T-helper 2 cell treated with Interferon-gamma antibody and Interleukin-4, amounts not matched to agents 5 μg/mL and 100 μg/mL, for 36 hours (primary cell): ENCODE data around the gene MXI1.

ENCODE experiments used
- DNase-seq: peaks from one replicate; pipeline ENCODE4 v3.0.0; 2021; ENCODE audit warnings: low spot score
- H3K27ac Mint-ChIP-seq: one replicate; pipeline ENCODE4 v1.8.0; 2021; ENCODE audit warnings: mild to moderate bottlenecking, mixed read lengths
- H3K27me3 Mint-ChIP-seq: one replicate; pipeline ENCODE4 v1.8.0; 2021; ENCODE audit warnings: low read depth, mixed read lengths
- H3K36me3 Mint-ChIP-seq: one replicate; pipeline ENCODE4 v1.8.0; 2021; ENCODE audit warnings: low read depth, mixed read lengths
- H3K4me1 Mint-ChIP-seq: one replicate; pipeline ENCODE4 v1.8.0; 2021; ENCODE audit warnings: low read depth, mixed read lengths
- H3K4me3 Mint-ChIP-seq: one replicate; pipeline ENCODE4 v1.8.0; 2022; ENCODE audit warnings: mild to moderate bottlenecking, moderate library complexity, mixed read lengths
- H3K9me3 Mint-ChIP-seq: one replicate; pipeline ENCODE4 v1.8.0; 2021; ENCODE audit warnings: mixed read lengths

MXI1 gene

GRCh38 chr10:110274072-110274627 lies 66.7 kb downstream of the MXI1 start:
- Mint-ChIP-seq H3K4me3 (no peak overlapping the region), H3K27me3 (peaks cover 62% of the 10 kb centered on the region), H3K27ac (no peak overlapping the region), H3K4me1 (peaks cover 16% of the 10 kb centered on the region), H3K36me3 (peaks cover 2% of the 10 kb centered on the region), H3K9me3 (no peaks in the 10 kb centered on the region)
- no peak for DNase-seq

DNA sequence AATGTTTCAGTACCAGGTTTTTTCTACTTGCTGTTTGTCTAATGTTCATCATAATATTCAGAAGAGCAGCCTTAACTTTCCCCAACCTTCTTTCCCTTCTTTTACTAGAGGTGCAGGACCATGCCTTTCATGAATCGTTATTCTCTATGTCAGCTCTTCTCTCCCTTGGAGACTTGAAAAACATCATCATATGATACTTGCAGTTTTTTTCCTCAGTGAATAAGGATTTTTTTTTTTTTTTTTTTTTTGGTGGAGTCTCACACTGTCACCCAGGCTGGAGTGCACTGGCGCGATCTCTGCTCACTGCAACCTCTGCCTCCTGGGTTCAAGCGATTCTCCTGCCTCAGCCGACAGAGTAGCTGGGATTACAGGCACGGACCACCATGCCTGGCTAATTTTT lies 67.2 kb downstream of the MXI1 start:
- Mint-ChIP-seq H3K27me3 (peaks cover 57% of the 10 kb centered on the region), H3K9me3 (no peaks in the 10 kb centered on the region), H3K4me1 (peaks cover 15% of the 10 kb centered on the region), H3K4me3 (no peak overlapping the region), H3K27ac (no peak overlapping the region), H3K36me3 (peaks cover 5% of the 10 kb centered on the region)
- DNase-seq, result no peak

- no peak overlapping the region for H3K27ac Mint-ChIP-seq
- DNase-seq, result no peak
- peaks cover 56% of the 10 kb centered on the region for H3K27me3 Mint-ChIP-seq
- H3K4me1 Mint-ChIP-seq, result peaks cover 14% of the 10 kb centered on the region
- no peaks in the 10 kb centered on the region for H3K9me3 Mint-ChIP-seq
- peaks cover 5% of the 10 kb centered on the region for H3K36me3 Mint-ChIP-seq
- H3K4me3 Mint-ChIP-seq, result no peak overlapping the region
These were observed 67.8 kb downstream of the MXI1 start for GRCh38 chr10:110275128-110275729.

- H3K4me3 Mint-ChIP-seq, result no peak overlapping the region
- H3K27ac Mint-ChIP-seq, result no peak overlapping the region
- peaks cover 6% of the 10 kb centered on the region for H3K36me3 Mint-ChIP-seq
- peaks cover 48% of the 10 kb centered on the region for H3K27me3 Mint-ChIP-seq
- no peaks in the 10 kb centered on the region for H3K9me3 Mint-ChIP-seq
- no peak for DNase-seq
- H3K4me1 Mint-ChIP-seq, result peaks cover 13% of the 10 kb centered on the region
These were observed 69.2 kb downstream of the MXI1 start for GRCh38 chr10:110276603-110277002.

DNA sequence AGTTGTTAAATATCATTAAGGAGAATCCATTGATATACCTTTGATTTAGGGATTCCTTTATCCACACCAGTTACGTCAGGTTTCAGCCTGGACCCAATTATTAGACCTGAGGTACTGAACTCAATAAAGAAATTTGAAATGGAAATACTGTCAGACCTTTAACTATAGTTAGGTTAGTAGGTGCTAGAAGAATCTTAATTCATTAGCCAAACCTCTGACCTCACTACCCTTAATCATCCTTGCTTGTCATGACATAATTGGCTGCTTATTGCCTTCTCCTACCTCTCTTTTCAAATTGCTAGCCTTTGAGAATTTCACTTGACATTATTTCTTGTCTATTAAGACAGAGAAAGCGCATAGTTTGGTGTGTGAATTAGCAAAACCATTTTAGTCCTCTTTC lies 70.2 kb downstream of the MXI1 start:
- no peak for DNase-seq
- peaks cover 6% of the 10 kb centered on the region for H3K36me3 Mint-ChIP-seq
- no peak overlapping the region for H3K27ac Mint-ChIP-seq
- peaks cover 13% of the 10 kb centered on the region for H3K4me1 Mint-ChIP-seq
- H3K9me3 Mint-ChIP-seq, result no peaks in the 10 kb centered on the region
- no peak overlapping the region for H3K4me3 Mint-ChIP-seq
- peaks cover 43% of the 10 kb centered on the region for H3K27me3 Mint-ChIP-seq

DNA sequence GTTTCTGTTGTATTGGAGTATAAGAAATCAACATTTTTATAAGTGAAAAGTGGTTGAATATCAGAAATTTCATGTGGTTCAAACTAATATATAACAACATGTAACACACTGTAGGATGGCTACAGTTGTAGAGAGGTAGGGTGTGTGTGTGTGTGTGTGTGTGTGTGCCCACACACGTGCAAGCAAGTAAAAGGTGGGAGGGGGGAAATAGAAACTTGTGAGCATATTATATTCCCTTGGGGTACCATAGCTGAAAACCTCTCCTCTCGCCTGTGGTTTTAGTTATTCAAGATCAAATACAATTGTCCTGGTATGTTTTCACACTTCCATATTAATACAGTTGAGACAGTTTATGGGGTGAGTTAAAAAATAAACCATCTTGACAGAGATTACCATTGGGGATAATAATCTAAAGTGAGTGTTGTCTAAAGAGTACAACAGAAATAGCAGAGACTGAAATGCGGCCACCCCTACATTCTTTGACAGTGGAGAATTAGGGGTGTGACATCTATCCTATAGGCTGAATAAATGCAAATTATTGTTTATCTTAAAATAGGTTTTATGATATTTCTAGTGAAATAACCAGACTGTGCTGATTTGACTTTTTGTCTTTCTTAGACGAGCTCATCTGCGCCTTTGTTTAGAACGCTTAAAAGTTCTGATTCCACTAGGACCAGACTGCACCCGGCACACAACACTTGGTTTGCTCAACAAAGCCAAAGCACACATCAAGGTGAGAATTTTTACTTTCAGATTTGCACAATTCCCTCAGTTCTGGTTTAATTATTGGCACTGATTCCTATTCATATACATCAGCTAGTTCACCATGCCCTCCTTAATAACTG lies 71.4 kb downstream of the MXI1 start:
- no peaks in the 10 kb centered on the region for H3K9me3 Mint-ChIP-seq
- H3K4me1 Mint-ChIP-seq, result peaks cover 10% of the 10 kb centered on the region

DNA sequence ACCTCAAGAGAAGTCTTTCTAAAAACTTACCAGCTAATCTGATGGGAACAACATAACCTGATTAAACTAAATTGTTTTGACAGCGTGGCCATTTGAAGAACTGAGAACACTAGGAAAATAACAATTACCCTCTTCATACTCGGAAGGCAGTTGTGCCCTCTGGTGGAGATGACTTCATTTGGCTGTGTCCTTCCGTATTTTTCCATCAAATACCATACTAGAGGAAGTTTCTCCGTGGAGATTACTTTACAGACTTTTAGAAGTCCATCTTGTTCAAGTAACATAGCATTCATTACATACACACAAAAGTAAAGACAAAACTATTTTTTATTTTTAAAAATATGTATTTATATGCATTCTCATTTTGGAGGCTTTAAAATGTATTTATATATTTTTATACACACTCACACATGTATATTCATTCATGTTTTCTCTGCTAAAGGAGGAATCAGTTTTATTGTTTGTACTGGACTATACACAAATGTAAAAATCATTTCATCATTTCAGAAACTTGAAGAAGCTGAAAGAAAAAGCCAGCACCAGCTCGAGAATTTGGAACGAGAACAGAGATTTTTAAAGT lies 72.1 kb downstream of the MXI1 start:
- Mint-ChIP-seq H3K4me3 (no peak overlapping the region), H3K36me3 (peaks cover 6% of the 10 kb centered on the region), H3K4me1 (peaks cover 10% of the 10 kb centered on the region), H3K9me3 (no peaks in the 10 kb centered on the region), H3K27me3 (peaks cover 33% of the 10 kb centered on the region), H3K27ac (no peak overlapping the region)
- peak; percentile 14 for DNase-seq

More for the DNA sequence above, 71.4 kb downstream of the MXI1 start:
- DNase-seq, result no peak
- H3K36me3 Mint-ChIP-seq, result peaks cover 6% of the 10 kb centered on the region
- peaks cover 39% of the 10 kb centered on the region for H3K27me3 Mint-ChIP-seq
- no peak overlapping the region for H3K4me3 Mint-ChIP-seq
- no peak overlapping the region for H3K27ac Mint-ChIP-seq

GRCh38 chr10:110284262-110284661 lies 76.9 kb downstream of the MXI1 start:
- DNase-seq, result no peak
- Mint-ChIP-seq H3K27ac (no peak overlapping the region), H3K4me1 (peaks cover 1% of the 10 kb centered on the region), H3K4me3 (no peak overlapping the region), H3K9me3 (no peaks in the 10 kb centered on the region), H3K36me3 (peaks cover 18% of the 10 kb centered on the region), H3K27me3 (no peaks in the 10 kb centered on the region)

GRCh38 chr10:110285501-110285900 lies 78.1 kb downstream of the MXI1 start:
- peaks cover 20% of the 10 kb centered on the region for H3K36me3 Mint-ChIP-seq
- H3K4me3 Mint-ChIP-seq, result no peak overlapping the region
- no peaks in the 10 kb centered on the region for H3K27me3 Mint-ChIP-seq
- H3K9me3 Mint-ChIP-seq, result no peaks in the 10 kb centered on the region
- no peak for DNase-seq
- no peaks in the 10 kb centered on the region for H3K4me1 Mint-ChIP-seq
- H3K27ac Mint-ChIP-seq, result no peak overlapping the region

GRCh38 chr10:110286841-110287240 lies 79.4 kb downstream of the MXI1 start:
- H3K9me3 Mint-ChIP-seq, result no peaks in the 10 kb centered on the region
- H3K4me1 Mint-ChIP-seq, result no peaks in the 10 kb centered on the region
- H3K4me3 Mint-ChIP-seq, result no peak overlapping the region
- no peak overlapping the region for H3K27ac Mint-ChIP-seq
- peaks cover 25% of the 10 kb centered on the region for H3K36me3 Mint-ChIP-seq
- DNase-seq, result no peak
- H3K27me3 Mint-ChIP-seq, result no peaks in the 10 kb centered on the region

- peaks cover 28% of the 10 kb centered on the region for H3K4me1 Mint-ChIP-seq
- no peak for DNase-seq
- H3K27ac Mint-ChIP-seq, result no peak overlapping the region
- H3K27me3 Mint-ChIP-seq, result no peaks in the 10 kb centered on the region
- no peak overlapping the region for H3K4me3 Mint-ChIP-seq
- no peaks in the 10 kb centered on the region for H3K9me3 Mint-ChIP-seq
- peaks cover 72% of the 10 kb centered on the region for H3K36me3 Mint-ChIP-seq
These were observed 89.6 kb downstream of the MXI1 start for GRCh38 chr10:110296966-110297365.

- Mint-ChIP-seq H3K36me3 (peaks cover 65% of the 10 kb centered on the region), H3K4me1 (peaks cover 47% of the 10 kb centered on the region), H3K9me3 (no peaks in the 10 kb centered on the region), H3K4me3 (no peak overlapping the region), H3K27me3 (no peaks in the 10 kb centered on the region), H3K27ac (no peak overlapping the region)
- DNase-seq, result no peak
These were observed 93.1 kb downstream of the MXI1 start for GRCh38 chr10:110300486-110300986.

GRCh38 chr10:110303681-110304080 lies 96.3 kb downstream of the MXI1 start:
- Mint-ChIP-seq H3K4me3 (peak overlapping the region; percentile 90), H3K4me1 (peaks cover 39% of the 10 kb centered on the region), H3K36me3 (peaks cover 38% of the 10 kb centered on the region), H3K27ac (peak overlapping the region; percentile 78), H3K27me3 (no peaks in the 10 kb centered on the region), H3K9me3 (no peaks in the 10 kb centered on the region)
- no peak for DNase-seq

DNA sequence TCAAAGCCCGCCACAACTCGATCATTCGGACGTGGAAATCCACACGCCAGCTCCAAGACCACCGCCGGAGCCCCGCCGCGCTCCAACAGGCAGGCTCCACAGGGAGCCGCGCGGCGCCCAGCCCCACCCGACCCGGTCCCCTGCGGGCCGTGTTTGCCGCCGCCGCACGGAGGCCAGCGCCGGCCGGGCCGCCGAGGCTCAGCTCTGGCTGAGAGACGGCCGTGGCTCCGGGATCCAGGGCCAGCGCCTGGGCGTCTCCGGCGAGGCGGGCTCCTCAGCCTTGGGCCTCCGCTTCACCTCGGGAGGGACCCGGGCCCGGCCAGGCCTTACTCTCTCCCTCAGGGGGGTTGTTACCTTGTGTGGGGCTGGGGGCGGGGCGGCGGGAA lies 97.0 kb downstream of the MXI1 start:
- Mint-ChIP-seq H3K9me3 (no peaks in the 10 kb centered on the region), H3K4me1 (peaks cover 39% of the 10 kb centered on the region), H3K4me3 (peak overlapping the region; percentile 95), H3K36me3 (peaks cover 32% of the 10 kb centered on the region), H3K27ac (peak overlapping the region; percentile 96), H3K27me3 (no peaks in the 10 kb centered on the region)
- DNase-seq, result no peak
